ENCODE data around the gene DAZAP2.

DNA sequence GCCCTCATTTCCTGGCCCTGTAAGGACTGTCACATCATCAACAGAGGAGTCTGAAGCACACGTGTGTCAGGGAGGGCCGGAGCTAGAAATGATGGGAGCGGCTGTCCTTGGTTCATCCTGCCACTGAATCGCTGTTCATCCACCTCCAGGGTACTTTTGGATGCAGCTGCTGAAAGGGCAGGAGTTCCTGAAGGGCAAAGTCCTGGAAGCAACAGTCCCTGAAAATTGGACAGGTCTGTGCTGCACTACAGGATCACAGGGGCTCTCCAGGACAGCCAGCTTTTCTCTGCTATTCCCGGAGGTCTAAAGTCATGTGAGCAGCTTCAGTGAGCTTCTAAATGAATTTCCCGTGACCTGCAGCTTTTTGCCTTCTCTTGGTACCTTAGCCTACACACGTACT, 38.5 kb upstream of the DAZAP2 start:
- TF ChIP-seq, protein P1, sequence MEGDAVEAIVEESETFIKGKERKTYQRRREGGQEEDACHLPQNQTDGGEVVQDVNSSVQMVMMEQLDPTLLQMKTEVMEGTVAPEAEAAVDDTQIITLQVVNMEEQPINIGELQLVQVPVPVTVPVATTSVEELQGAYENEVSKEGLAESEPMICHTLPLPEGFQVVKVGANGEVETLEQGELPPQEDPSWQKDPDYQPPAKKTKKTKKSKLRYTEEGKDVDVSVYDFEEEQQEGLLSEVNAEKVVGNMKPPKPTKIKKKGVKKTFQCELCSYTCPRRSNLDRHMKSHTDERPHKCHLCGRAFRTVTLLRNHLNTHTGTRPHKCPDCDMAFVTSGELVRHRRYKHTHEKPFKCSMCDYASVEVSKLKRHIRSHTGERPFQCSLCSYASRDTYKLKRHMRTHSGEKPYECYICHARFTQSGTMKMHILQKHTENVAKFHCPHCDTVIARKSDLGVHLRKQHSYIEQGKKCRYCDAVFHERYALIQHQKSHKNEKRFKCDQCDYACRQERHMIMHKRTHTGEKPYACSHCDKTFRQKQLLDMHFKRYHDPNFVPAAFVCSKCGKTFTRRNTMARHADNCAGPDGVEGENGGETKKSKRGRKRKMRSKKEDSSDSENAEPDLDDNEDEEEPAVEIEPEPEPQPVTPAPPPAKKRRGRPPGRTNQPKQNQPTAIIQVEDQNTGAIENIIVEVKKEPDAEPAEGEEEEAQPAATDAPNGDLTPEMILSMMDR (IDR thresholded peaks at IDR 0.05), result no peak
- TF ChIP-seq POLR2A (IDR thresholded peaks at IDR 0.05), result no peak

Measured in right lobe of liver (tissue), 4 donors.